ENCODE measurements around the gene NRP1. TPM values are rescaled to one million over a fixed set of nuclear protein-coding genes. Genes with fewer than 3 reads are reported as not detected.
"Not testable (repeated sequence)": the region's sequence is repeated elsewhere in the genome, so short reads cannot be mapped to it uniquely, and the experiment has no call there.

The NRP1 gene
- total RNA-seq, 1 donor from 2014 or later = 91.9 TPM

DNA sequence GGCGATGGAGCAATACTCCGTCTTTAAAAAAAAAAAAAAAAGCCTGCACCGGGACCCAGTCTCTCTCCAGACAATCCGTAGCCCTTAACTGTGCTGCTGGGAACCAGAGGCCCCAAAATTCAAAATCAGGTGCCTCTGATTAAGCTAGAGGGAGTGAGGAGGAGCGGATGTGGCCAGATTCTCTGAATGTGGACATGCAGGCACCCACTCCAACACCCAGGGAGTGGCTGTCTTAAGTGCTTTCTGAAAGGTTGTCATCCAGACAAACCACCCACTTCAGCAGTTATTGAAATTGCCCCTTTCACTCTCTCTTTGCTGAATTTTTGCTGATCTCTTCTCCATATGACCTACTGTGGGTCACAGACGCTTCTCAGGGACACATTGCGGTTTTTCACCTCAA lies 14.2 kb downstream of the NRP1 start:
- DNase-seq = no peak

DNA sequence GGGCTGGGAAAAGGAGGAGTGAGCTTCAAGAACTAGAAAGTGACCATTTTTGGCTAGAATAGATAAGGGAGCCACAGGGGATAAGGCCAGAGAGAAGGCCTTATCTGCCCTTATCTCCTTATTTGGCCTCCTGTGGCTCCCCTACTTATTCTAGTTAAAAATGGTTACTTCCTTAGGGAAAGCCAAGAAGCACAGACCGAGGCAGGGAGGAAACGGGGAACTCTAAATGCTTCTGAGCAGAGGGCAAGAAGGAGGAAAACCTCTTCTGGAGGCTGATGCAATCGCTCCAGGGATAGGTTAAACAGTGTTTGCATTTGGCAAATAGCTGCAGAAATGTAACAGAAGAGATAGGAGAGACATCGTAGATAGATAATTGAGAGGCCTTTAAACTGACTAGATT lies 18.6 kb downstream of the NRP1 start:
- no peak for DNase-seq

DNA sequence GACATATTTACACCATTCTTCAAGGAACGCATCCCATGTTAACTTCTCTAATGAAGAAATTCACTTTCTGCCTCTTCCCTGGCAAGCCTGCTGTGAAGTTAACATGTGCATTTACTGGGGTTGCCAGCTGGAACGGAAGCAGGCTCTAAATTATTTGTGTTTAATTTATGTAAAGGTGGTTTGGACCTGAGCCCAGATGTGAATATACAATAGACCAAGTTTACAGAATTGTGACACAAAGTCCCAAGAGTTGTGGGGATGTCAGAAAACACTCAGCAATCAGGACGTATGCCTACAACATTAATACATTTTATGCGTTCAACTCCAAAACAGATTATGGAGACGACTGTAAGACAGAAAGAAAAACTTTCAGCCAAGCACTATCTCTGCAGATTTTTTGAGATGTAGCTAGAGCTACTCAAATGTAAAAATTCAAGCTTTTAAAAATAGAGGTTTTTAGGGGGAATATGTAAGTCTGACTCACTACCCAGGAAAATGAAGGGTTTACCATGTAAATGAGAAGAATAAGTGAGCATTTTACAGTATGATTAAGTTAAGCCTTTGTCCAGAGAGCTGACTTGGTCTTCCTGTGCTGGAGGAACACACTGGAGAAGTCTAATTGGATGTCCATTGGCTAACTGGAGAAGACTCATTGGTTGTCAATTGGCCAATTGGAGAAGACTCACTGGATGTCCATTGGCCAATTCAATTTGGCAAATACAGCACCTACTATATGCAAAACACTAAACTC lies 19.5 kb downstream of the NRP1 start:
- no peak for DNase-seq

DNA sequence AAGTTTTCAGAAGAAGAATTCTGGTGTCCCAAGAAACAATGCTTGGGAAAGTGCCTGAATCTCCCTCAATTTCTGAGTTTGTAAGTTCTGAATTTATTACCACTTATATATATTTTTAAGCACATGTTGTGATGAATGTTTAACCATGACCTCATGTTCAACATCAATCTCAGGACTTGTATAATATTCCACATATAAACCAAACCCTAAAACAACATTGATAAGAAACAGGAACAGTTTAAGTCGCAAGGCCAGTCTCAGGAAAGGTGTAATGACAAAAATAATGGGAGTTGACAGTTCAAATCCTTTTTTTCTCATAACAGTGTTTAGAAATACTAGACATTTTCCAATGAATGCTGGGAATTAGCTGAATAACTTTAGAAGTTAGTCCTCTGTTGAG lies 22.8 kb downstream of the NRP1 start:
- DNase-seq = no peak

DNA sequence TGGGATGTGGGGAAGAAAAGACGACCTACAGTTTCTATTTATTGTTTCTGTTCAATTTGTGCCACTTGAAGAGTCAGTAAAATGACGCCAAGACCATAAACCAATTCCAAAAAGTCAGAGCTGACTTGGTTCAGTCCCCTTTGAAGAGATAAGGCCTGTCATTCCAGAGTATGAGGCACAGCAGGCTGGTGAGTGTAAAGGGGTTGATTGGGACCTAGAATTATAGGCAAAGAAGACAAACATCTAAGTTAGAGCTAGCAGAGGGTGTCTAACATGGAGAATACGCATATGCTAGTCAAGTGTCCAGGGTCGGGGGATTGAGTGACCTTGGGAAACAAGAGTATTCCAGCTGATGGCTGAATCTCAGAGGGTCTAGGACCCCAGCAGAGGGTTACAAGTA lies 23.6 kb downstream of the NRP1 start:
- no peak for DNase-seq

DNA sequence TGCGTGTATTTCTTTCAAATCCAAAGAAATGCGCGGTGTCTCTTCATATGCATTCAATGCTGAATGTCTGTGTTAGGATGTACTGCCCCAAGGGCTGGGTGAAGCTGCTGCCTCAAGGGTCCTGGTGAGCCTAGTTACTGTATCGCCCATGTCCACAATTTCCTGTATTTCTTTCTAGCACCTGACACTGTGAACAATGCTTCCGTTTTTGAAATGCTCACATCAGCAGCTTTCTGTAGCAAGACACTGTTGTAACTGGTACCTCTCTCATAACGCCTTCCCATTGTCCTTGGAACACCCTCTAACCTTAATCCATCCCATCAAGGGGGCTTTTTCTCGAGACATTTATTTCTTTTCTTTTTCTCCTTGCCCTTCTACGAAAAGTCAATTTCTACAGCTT lies 25.1 kb downstream of the NRP1 start:
- DNase-seq = no peak

DNA sequence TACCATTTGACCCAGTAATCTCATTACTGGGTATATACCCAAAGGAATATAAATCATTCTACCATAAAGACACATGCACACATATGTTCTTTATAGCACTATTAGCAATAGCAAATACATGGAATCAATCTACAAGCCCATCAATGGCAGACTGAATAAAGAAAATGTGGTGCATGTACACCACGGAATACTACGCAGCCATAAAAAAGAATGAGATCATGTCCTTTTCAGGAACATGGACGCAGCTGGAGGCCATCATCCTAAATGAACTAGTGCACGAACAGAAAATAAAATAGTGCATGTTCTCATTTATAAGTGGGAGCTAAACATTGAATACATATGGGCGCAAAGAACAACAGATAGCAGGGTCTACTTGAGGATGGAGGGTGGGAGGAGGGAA lies 26.6 kb downstream of the NRP1 start:
- no peak for DNase-seq

DNA sequence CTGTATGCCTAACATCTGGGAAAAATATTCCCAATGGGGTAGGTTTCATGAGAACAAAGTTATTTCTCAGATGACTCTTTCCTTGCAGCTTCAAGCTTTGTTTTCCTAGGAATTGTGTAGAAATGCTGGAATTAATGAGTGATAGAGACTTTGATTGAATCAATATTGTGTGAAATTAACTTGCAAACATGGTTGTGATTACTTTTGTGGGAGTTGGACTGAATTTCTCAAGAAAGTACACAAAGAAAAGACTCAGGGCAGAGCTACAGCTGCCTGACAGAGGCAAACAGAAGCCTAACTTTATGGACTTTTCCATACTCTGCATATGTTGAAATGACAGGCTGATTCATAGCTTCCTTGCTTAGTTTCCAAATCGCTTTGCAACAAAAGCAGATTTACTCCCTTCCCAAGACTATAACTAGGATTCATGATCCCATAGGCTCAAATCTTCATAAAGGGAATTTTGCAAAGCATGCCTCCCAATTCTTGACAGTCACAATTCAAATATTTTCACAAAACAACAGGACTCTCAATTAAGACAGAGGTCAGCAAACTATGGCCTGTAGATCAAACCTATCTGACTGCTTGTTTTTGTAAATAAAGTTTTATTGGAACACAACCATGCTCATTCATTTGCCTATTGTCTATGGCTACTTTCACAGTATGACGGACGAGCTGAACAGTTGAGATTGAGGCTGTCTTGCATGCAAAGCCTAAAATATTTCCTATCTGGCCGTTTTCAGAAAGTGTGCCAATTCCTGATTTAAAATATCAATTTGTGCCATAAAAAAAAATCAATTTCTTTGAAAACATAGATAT lies 27.6 kb downstream of the NRP1 start:
- DNase-seq = no peak

DNA sequence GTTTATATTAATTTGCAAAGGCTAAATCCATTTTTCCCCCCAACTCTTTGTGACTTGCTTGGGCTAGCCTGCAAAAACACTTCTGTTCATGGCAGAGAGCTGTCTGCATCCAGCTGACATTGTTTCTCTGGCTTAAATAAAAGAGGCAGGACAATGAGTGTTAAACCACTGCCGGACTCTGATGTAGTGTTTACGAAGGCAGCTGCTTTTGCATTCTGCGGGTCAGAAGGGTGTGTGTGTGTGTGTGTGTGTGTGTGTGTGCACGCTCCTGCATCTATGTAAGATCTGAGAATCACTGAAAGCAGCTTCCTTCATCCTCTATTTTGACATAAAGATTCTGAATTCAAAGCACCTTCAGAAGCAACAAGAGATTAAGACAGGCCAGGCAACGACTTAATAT lies 28.3 kb downstream of the NRP1 start:
- DNase-seq = no peak

DNA sequence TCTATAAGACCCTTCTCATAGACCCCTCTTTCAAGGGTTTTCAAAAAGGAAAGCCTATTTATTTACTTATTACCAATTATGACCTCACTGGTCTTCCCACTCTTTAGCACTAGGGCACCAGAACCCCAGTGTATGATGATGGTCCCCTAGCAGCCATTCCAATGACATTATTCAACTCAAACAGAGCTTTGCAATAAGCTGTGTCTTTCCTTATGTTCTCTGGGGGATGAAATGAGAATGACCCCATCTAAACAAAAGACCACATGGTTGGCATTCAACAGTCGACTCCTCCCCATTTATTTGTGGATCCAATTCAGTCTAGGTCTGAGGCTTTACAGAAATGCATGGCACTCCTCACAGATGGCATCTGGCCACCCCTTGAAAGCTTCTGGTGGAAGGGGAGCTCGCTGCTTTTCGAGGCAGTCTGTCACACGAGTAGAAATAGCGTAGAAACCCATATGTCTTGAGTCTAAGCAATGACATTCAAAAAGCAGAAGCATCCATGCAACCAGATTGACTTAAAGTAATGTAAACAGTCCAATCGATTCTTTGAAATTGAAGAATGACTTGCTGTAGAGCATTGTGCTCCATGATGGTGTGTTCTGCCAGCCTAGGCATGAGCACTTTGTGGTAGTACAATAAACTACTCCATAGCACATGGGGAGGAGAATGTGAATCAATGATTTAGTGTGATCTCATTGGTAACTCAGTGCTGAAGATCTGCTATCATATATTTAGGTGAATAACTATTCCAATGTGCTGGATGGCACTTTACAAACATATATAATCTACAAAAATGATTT lies 29.8 kb downstream of the NRP1 start:
- no peak for DNase-seq

DNA sequence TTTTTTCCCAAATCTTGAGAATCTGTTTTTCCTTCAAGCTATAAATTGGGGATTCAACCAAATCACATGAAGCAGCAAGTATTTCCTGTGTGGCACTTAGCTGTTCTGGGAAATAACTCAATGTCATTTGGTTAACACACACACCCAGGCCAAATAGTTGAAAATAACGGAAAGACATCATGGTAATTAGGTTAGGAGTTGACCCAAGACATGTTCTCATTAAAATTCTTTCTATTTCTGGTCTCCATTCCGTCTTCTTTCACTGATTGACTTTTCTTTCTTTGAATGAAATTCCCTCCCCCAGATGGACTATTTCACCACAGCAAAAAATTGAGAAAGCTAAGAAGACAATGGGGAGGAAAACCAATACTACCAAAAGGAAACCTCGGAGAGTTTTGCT lies 30.5 kb downstream of the NRP1 start:
- DNase-seq = no peak

DNA sequence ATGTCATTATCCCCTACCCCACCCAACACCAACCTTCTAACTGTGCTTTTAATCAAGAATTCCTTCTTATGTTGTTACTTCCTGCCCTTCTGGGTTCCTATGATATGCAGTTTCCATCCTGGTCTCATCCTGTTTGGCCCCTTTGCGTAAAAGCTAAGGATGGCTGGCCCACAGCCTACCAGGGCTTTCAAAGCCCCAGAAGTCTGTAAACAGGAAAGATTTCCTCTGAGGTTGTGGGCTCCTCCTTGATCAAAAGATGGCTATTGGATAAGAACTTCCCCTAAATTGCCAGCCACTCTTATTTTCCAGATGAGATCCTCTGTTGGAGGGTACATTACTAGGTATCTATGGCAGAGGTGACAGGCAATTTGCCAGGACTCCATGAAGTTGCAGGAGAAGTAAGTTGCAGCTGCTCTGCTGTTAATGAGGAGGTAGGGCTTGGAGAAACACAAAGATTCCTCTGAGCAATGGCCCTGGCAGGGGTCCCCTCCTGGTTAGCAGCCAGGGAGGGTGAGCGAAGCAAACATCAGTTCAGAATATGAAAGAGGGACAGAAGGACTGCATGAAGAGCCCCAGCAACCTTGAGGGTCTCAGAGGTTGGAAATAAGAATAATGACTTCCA lies 32.1 kb downstream of the NRP1 start:
- no peak for DNase-seq

DNA sequence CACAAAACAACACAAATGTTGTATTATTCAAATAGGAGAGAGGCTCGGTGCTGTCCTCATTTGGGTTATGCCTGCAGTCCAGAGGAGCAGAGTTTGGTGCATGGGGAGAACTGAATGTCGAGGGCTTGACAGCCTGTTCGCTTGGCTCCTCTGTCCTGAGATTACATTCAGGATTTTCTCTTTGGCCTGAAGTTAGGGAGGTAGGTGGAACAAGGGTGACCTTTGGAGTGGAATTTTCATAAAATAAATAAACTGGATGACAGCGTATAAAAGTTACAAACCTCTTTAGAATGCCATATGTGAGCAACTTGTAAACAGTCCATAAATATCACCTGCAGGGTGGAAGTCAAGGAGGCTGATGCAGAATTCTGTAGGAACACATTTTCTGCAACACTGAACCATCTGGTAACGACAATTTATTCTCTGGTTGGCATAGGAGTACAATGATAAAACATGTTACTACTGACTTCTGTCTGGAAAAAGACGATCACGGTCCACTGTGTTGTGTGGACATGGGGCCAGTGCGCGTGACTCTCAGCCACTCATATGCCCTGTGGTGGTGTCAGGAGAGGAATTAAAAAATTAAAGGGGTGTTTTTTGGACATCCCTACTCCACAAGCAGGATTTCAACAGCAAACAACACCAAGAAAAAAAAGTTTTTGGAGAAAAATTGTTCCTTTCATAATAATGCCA lies 33.2 kb downstream of the NRP1 start:
- DNase-seq = no peak

DNA sequence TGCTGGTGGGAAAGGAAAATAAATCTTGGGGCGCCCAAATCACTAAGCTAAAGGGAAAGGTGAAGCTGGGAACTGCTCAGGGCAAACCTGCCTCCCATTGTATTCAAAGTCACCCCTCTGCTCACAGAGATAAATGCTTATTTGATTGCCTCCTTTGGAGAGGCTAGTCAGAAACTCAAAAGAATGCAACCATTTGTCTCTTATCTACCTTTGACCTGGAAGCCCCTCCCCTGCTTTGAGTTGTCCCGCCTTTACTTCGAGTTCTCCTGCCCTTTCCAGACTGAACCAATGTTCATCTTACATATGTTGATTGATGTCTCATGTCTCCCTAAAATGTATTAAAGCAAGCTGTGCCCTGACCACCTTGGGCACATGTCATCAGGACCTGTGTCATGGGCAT lies 33.9 kb downstream of the NRP1 start:
- not testable (repeated sequence) for DNase-seq

DNA sequence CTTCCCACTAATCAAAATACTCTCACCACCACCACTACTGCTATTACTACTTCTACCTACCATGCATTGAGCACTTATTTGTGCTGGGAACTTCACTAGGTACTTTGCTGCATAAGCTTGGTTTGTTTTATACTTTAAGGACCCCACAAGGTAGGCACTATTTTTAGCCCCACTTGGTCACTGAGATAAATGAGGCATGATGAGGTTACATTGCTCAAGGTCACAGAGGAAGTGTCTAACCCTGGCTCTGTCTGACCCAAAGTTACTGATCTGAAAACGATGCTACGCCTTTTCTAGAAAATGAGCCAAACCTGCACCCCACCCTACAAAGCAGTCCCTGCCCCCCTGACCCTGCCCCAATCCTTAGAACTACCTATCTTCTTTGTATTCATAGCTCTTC lies 35.6 kb downstream of the NRP1 start:
- DNase-seq = no peak

DNA sequence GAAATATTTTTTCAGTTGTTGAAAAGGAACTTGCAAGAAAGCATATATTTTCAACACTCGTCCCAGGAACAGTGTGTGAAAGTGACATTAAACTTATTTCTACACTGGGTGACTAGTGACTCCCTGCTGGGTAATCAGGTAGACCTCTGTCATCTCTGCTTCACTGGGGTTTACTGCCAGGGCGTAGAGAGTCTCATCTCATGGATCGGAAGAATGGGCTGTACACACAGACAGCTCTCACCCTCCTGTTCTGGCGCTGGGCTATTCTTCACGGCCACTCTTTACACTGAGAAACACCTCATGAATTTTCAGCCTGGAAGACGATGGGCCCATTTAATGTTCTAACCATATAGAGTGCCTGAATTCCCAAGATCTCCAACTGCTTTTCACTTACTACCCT lies 36.4 kb downstream of the NRP1 start:
- no peak for DNase-seq

DNA sequence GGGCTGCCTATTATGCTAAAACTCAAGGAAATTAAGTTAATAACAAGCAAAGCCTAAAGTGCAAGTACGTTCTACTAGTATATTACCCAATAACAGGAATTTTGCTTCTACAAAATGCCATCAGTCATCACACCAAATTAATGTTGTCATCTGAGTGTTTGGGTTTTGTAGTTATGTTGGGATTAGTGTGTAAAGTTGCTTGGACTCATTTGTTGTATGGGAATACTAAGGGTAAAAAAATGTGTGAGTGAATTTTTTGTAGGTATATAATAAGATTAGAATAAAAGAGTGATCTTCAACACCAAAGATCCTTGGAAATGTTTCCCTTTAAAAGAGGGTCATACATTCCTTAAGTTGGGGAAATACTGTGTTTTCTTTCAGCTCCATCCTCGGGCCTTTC lies 38.6 kb downstream of the NRP1 start:
- no peak for DNase-seq

DNA sequence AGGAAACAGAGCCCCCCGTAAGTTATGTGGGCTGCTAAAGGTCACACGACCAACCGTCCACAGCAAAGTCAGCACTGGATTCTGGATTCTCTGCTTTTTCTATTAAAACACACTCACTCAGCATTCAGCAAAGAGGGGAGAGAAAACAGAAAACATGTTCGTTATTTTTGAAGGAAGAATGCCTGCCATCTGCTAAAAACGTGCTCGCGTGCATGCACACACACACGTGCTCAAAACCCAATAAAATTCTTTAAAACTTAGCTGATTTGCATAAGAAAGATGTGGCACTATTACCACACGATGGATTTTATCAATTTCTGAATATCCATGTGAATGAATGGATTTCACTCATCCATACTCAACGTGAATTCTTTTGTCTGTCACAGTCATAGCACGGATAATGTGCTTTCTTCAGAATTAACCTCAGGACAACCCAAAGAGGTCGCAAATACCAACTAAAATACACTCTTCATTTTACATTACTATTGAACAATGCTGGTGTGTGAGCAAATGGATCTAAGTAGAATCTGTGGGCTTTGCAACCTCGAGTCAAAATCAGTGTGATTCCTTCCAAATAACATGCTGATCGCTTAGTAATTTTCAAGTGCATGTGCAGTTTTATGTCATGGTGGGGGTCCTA lies 40.8 kb downstream of the NRP1 start:
- no peak for DNase-seq

DNA sequence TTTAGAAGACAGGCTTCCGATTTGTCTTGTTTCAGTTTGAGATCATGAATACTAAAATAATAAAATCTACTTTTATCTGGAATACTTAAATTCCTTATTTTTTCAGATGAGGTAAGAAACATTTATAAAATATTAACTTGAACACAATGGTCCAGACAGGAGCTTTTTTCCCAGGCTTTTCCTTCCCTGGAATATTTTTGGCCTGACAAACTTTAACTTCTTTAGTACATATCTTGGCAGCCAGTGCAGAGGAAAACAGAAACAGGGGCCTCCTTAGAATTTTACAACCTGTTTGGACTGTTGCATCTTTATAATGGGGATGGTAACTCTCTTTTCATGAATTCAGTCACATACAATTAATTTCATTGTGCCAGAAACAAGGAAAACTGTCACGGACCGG lies 41.4 kb downstream of the NRP1 start:
- DNase-seq = no peak

DNA sequence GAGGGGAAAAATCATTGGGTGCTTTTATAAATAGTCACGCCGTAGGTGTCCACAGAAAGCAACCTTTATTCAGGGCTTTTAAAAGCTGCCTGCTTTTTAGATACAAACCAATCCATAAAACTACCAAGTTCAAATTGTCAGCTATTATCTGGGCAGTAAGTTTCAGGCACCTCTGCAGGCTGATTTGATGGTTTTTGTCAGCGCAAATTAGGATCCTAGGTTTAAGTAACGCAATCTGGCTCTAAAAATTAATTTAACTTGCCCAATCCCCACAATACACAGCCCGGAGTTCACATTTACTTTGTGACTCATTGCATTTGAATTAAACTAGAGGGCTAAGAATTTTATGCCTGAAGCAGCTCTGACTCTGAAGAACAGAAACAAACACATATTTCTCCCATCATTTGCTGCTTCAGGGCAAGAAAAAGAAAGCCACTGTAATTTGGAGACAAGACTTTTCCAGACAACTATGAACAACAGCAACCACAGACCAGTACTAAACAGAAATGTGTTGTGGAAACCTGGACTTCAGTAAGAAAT lies 43.3 kb downstream of the NRP1 start:
- DNase-seq = no peak

DNA sequence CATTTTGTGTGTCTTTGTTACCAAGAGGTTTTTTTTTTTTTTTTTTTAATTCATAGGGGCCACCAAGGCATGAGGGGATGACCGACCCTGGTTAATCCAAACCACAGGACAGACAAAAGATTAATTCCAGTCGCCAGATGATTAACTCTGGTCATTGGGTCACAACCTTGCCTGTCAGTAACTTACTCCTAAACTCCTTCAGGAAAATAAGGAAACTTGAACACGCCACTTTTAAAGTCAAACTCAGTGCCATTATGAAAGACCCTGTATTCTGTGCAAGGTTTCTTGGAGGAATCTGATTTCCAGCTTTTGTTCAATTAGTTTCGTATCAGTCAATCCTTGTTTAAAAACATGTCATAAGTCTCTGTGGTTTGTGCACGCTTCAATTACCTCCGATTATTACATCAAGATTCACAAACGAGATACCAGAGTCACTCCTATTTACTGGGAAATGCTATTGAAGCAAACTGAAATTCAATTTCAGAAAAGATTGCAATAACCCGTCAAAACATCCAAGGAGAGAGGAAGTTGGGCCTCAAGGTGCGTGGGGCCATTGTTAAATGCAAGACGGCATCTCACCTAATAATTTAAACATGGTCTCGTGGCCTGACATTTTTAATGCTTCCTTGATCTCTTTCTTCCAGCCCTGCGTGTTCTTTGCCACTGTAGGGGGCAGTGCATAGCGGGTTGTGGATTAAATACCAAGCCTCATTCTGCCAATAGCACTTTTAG lies 44.0 kb downstream of the NRP1 start:
- DNase-seq = no peak

Measured in occipital lobe (tissue), 2 donors.